Keratinocyte (primary cell): ENCODE measurements around the gene FOXRED2. TPM values are rescaled to one million over a fixed set of nuclear protein-coding genes. Genes with fewer than 3 reads are reported as not detected.

Experiments used
- DNase-seq: peaks from one replicate; pipeline ENCODE4 v3.0.0-alpha.2; 2011; ENCODE audit warnings: low read depth, missing footprints, low spot score
- FAIRE-seq: peaks from 2 replicates; lab custom pipeline; 2011; peaks lifted over from hg19 to GRCh38; lab: Jason Lieb, UNC
- H2AFZ ChIP-seq: 2 replicates; pipeline ENCODE4 v1.6.0; 2012; ENCODE audit warnings: low read length, control low read depth, inconsistent platforms; ENCODE audit not compliant: control insufficient read depth
- H3K27ac ChIP-seq: 2 replicates; pipeline ENCODE4 v1.5.1; 2011; ENCODE audit warnings: low read length; ENCODE audit not compliant: control insufficient read depth, insufficient read depth
- H3K27me3 ChIP-seq: 3 replicates; pipeline ENCODE4 v1.6.0; 2011; ENCODE audit warnings: low read length; ENCODE audit not compliant: control insufficient read depth, insufficient read depth; ENCODE audit errors: extremely low read depth
- H3K36me3 ChIP-seq, 2 experiments: 2 replicates in 1 of 2; 3 replicates in 1 of 2; pipeline ENCODE4 v1.5.1; 2011; ENCODE audit warnings: low read length in 2 of 2, mild to moderate bottlenecking in 1 of 2; ENCODE audit not compliant: control insufficient read depth in 2 of 2, insufficient read depth in 2 of 2; ENCODE audit errors: extremely low read depth in 1 of 2
- H3K4me1 ChIP-seq: 3 replicates; pipeline ENCODE4 v1.5.1; 2011; ENCODE audit warnings: low read length; ENCODE audit not compliant: control insufficient read depth, insufficient read depth; ENCODE audit errors: extremely low read depth
- H3K4me2 ChIP-seq: 3 replicates; pipeline ENCODE4 v1.6.0; 2011; ENCODE audit warnings: low read depth, low read length; ENCODE audit not compliant: control insufficient read depth, insufficient read depth; ENCODE audit errors: extremely low read depth
- H3K4me3 ChIP-seq, 3 experiments: fragments of 200-600 bp in 1 of 3; sonication (generic) in 1 of 3; 2 replicates in 2 of 3; 3 replicates in 1 of 3; pipeline ENCODE4 v1.5.1; 2011 to 2016; ENCODE audit warnings: low read length in 3 of 3, mild to moderate bottlenecking in 3 of 3, control low read depth in 2 of 3, inconsistent platforms in 1 of 3, low read depth in 1 of 3, mixed read lengths in 1 of 3, mixed run types in 1 of 3, moderate library complexity in 1 of 3; ENCODE audit not compliant: control insufficient read depth in 2 of 3, insufficient read depth in 2 of 3; ENCODE audit errors: extremely low read depth in 1 of 3
- H3K79me2 ChIP-seq: 2 replicates; pipeline ENCODE4 v1.6.0; 2012; ENCODE audit warnings: low read length; ENCODE audit not compliant: control insufficient read depth, insufficient read depth
- H3K9ac ChIP-seq: 3 replicates; pipeline ENCODE4 v1.6.0; 2011; ENCODE audit warnings: low read length; ENCODE audit not compliant: control insufficient read depth, insufficient read depth; ENCODE audit errors: extremely low read depth
- H3K9me1 ChIP-seq: 3 replicates; pipeline ENCODE4 v1.6.0; 2011; ENCODE audit warnings: low read length; ENCODE audit not compliant: control insufficient read depth, insufficient read depth; ENCODE audit errors: extremely low read depth
- H3K9me3 ChIP-seq: 2 replicates; pipeline ENCODE4 v1.5.1; 2012; ENCODE audit warnings: low read depth, low read length; ENCODE audit not compliant: control insufficient read depth
- H4K20me1 ChIP-seq: 3 replicates; pipeline ENCODE4 v1.6.0; 2011; ENCODE audit warnings: low read length; ENCODE audit not compliant: control insufficient read depth, insufficient read depth; ENCODE audit errors: extremely low read depth
- EZH2 ChIP-seq: IDR thresholded peaks from one replicate; pipeline ENCODE4 v1.6.1; 2012; ENCODE audit warnings: inconsistent platforms, mild to moderate bottlenecking, low read length, moderate library complexity
- dilution Hi-C: fragments of 300-500 bp; cut with MboI; formaldehyde crosslinking; loops from one replicate; pipeline ENCODE4 v1.7.0; 2020; ENCODE audit warnings: low sequenced_read_pairs; ENCODE audit not compliant: extremely low pct_ligation_motif_present
- polyA plus RNA-seq, 5 experiments: library from polyadenylated mRNA; depleted of rRNA in 3 of 5; stranded (reverse) in 3 of 5; stranded (forward) in 1 of 5; unstranded in 1 of 5; fragments of >200 nt; gene quantifications; 1 replicate in 1 of 5; 2 replicates in 3 of 5; 3 replicates in 1 of 5; pipeline versions ENCODE4 v1.2.1 to v1.2.3, GENCODE V29; 2011 to 2012; ENCODE audit warnings: missing spikeins in 2 of 5, low read depth in 1 of 5, low replicate concordance in 1 of 5
- TF ChIP-seq, protein P1 (sequence below), 3 experiments: IDR thresholded peaks in 1 of 3; conservative IDR thresholded peaks in 1 of 3; optimal IDR thresholded peaks in 1 of 3; 2 replicates in 2 of 3; 3 replicates in 1 of 3; pipeline versions ENCODE3 to v1.5.1; 2011; ENCODE audit warnings: low read length in 3 of 3, mild to moderate bottlenecking in 3 of 3, moderate library complexity in 2 of 3, control low read depth in 1 of 3, inconsistent platforms in 1 of 3; ENCODE audit not compliant: insufficient read depth in 2 of 3; ENCODE audit errors: extremely low read depth in 1 of 3

The FOXRED2 gene
- polyA plus RNA-seq, 1 donor (not counting 4 experiments of a cell fraction or from before 2014, with no cell fraction given) = 0.71 TPM

DNA sequence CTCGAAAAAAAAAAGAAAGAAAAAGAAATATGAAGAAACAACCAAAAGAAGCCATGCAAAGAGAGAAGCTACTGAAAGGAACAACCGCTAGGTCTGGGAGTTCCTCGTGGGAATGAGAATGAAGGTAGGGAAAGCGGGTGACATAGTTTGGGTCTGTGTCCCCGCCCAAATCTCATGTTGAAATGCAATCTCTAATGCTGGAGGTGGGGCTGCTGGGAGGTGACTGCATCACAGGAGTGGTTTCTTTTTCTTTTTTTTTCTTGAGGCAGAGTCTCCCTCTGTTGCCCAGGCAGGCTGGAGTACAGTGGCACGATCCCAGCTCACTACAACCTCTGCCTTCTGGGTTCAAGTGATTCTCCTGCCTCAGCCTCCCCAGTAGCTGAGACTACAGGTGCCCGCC is 15.7 kb downstream of the FOXRED2 start:
- no peak for TF ChIP-seq EZH2
- TF ChIP-seq, protein P1, sequence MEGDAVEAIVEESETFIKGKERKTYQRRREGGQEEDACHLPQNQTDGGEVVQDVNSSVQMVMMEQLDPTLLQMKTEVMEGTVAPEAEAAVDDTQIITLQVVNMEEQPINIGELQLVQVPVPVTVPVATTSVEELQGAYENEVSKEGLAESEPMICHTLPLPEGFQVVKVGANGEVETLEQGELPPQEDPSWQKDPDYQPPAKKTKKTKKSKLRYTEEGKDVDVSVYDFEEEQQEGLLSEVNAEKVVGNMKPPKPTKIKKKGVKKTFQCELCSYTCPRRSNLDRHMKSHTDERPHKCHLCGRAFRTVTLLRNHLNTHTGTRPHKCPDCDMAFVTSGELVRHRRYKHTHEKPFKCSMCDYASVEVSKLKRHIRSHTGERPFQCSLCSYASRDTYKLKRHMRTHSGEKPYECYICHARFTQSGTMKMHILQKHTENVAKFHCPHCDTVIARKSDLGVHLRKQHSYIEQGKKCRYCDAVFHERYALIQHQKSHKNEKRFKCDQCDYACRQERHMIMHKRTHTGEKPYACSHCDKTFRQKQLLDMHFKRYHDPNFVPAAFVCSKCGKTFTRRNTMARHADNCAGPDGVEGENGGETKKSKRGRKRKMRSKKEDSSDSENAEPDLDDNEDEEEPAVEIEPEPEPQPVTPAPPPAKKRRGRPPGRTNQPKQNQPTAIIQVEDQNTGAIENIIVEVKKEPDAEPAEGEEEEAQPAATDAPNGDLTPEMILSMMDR (optimal IDR thresholded peaks at IDR 0.05 in 1 of 3, IDR thresholded peaks at IDR 0.05 in 1 of 3, conservative IDR thresholded peaks at IDR 0.05 in 1 of 3; ENCODE audit: extremely low read depth in 1 of 3, insufficient read depth in 2 of 3, low read length in 3 of 3) = no peak

DNA sequence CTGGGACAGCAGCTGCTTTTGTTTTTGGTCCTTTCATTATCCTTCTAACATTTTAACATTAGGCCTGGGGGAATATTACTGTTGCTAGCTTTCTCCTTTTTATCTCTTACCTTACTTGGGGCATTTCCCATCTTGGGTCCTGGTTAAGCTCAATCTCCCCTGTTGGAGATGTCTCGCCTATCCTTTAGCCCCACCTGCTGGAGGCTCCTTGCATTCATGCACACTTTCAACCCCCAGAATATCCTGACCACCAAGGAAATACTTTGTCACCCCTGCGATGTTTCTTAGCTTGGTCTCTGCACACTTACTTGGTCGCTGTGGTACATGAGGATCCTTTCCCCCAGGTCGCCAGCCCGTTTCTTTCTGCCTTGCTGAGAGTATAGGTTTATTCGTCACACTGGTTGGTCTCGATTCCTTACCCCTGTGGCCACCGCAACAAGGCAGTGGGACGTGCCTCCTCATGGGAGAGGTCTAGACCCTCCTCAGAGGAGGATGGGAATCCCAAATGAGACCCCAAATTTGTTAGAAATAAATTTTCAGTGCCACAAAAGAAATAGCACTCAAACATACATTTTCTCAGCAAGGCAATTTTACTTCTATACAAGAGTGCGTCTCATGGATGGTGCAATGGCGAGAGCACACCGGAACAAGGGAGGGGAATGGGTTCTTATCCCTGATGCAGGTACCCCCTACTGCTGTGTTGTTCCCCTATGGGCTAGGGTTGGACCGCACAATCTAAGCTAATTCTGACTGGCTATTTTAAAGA is 20.0 kb downstream of the FOXRED2 start:
- Histone ChIP-seq H3K79me2 (no peaks in the 10 kb centered on the region), H3K9me3 (peaks cover 3% of the 10 kb centered on the region), H3K36me3 (no peaks in the 10 kb centered on the region), H3K27me3 (no peaks in the 10 kb centered on the region), H3K27ac (no peak overlapping the region), H3K9ac (no peak overlapping the region), H3K4me1 (peaks cover 4% of the 10 kb centered on the region), H3K4me2 (no peak overlapping the region), H3K4me3 (no peak overlapping the region), H4K20me1 (no peaks in the 10 kb centered on the region), H2AFZ (no peak overlapping the region), H3K9me1 (no peaks in the 10 kb centered on the region)
- dilution Hi-C loops = no loop called here
- FAIRE-seq (peak; percentile 69), DNase-seq (no peak)
- TF ChIP-seq, protein P1 (optimal IDR thresholded peaks at IDR 0.05 in 1 of 3, IDR thresholded peaks at IDR 0.05 in 1 of 3, conservative IDR thresholded peaks at IDR 0.05 in 1 of 3; ENCODE audit: extremely low read depth in 1 of 3, insufficient read depth in 2 of 3, low read length in 3 of 3) = peak; percentile 63 to 79 (median 75)
- no peak for TF ChIP-seq EZH2

More for the DNA sequence above, 15.7 kb downstream of the FOXRED2 start:
- Histone ChIP-seq H4K20me1 (no peaks in the 10 kb centered on the region), H2AFZ (no peak overlapping the region), H3K9me3 (peaks cover 3% of the 10 kb centered on the region), H3K79me2 (no peaks in the 10 kb centered on the region), H3K27me3 (no peaks in the 10 kb centered on the region), H3K36me3 (no peaks in the 10 kb centered on the region), H3K27ac (no peak overlapping the region), H3K4me3 (no peak overlapping the region), H3K4me2 (no peak overlapping the region), H3K4me1 (no peaks in the 10 kb centered on the region), H3K9me1 (no peaks in the 10 kb centered on the region), H3K9ac (no peak overlapping the region)
- dilution Hi-C loops = no loop called here
- no peak for DNase-seq
- no peak for FAIRE-seq
